COLO829 (cell line): Measurements from ENCODE around the gene S100A3.
"Not testable (repeated sequence)": the region's sequence is repeated elsewhere in the genome, so short reads cannot be mapped to it uniquely, and the experiment has no call there.

Experiments
- DNase-seq: peaks from one replicate; pipeline ENCODE4 v3.0.0; 2012; ENCODE audit warnings: low spot score

S100A3 gene

GRCh38 chr1:153548722-153549688, at the start of gene S100A3:
Gene S100A3, minus strand, starts transcription at chr1:153549258. Its CDS starts 773 bp downstream, at chr1:153548485.
- peak; percentile 91 for DNase-seq

- DNase-seq = peak; percentile 65
Measured at GRCh38 chr1:153598309-153599172, 49.5 kb upstream of the S100A3 start.

DNA sequence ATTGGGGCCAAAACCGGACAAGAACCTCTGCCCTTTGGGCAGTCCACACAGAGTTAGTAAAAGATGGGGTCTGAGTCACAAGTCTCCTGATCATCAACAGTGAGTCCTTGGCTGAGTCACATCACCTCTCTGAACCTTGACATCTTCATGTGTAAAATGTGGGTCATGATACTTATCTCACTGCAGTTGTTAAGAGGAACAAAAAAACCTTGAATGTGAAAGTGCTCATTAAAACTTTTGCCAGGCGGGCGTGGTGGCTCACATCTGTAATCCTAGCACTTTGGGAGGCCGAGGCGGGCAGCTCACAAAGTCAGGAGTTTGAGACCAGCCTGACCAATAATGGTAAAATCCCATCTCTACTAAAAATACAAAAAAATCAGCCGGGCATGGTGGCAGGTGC, 48.1 kb upstream of the S100A3 start:
- DNase-seq = no peak

DNA sequence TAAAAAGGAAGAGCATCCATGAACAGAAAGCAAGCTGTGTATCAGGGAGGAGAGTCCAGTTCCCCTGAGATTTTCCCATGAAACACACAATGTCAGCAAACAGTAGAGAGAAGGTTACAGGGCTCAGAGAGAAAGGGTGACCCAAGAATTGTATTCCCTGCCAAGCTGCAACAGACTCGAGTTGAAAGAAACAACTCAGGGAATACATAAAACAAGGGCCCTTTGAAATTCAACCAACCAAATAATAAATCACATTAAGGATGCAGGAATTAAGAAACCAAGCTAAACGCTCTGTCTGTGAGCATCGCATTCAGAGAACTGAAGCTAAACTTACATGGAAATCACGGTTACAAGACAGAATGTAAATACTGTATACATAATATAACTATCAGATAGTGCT, 43.7 kb upstream of the S100A3 start:
- peak; percentile 81 for DNase-seq

DNA sequence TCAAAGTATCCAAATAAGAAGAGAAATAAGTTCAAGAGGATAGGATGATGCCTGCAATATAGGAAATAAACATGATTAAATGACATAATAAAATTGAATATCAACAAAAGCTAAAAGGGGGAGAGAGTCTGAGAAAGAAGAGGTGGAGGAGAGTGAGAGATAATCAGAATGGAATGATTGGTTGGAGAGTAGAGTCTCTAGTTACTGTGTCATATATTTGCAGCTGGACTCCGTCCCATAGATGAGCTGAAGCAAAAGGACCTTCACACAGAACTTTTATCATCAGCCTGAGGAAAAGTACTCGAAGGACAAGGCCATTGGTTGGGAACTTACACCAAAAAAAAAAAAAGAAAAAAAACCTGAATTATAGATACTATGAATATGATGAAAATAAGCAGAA, 39.4 kb upstream of the S100A3 start:
- DNase-seq = no peak

- not testable (repeated sequence) for DNase-seq
Measured at GRCh38 chr1:153588033-153588432, 39.0 kb upstream of the S100A3 start.

DNA sequence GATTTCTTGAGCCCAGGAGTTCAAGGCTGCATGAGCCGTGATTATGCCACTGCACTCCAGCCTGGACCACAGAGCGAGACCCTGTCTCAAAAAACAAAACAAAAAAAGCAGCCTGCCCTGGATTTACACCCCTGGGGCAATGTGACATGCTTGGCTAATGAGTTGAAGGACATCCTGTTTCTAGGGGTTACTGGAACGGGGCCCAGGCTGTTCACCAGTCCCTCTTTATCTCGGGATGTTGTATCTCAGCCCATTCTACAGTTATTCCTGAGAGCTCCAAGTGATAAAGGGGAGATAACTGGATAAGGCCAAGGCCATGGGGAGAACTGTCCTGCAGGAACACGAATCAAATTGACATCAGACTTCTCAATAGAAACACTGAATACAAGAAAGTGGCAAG, 38.3 kb upstream of the S100A3 start:
- DNase-seq = no peak

- DNase-seq = no peak
Measured at GRCh38 chr1:153586347-153586746, 37.3 kb upstream of the S100A3 start.

GRCh38 chr1:153585006-153585405, 35.9 kb upstream of the S100A3 start:
- no peak for DNase-seq

- DNase-seq = no peak
Measured at GRCh38 chr1:153583976-153584375, 34.9 kb upstream of the S100A3 start.

DNA sequence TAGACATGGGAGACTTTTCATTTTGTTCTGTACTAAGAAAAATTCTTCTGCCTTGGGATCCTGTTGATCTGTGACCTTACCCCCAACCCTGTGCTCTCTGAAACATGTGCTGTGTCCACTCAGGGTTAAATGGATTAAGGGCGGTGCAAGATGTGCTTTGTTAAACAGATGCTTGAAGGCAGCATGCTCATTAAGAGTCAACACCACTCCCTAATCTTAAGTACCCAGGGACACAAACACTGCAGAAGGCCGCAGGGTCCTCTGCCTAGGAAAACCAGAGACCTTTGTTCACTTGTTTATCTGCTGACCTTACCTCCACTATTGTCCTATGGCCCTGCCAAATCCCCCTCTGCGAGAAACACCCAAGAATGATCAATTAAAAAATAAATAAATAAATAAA, 34.5 kb upstream of the S100A3 start:
- DNase-seq = not testable (repeated sequence)

DNA sequence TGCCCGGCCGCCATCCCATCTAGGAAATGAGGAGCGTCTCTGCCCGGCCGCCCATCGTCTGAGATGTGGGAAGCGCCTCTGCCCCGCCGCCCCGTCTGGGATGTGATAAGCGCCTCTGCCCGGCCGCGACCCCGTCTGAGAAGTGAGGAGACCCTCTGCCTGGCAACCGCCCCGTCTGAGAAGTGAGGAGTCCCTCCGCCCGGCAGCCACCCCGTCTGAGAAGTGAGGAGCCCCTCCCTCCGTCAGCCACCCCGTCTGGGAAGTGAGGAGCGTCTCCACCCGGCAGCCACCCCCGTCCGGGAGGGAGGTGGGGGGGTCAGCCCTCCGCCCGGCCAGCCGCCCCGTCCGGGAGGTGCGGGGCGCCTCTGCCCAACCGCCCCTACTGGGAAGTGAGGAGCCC, 33.8 kb upstream of the S100A3 start:
- not testable (repeated sequence) for DNase-seq

DNA sequence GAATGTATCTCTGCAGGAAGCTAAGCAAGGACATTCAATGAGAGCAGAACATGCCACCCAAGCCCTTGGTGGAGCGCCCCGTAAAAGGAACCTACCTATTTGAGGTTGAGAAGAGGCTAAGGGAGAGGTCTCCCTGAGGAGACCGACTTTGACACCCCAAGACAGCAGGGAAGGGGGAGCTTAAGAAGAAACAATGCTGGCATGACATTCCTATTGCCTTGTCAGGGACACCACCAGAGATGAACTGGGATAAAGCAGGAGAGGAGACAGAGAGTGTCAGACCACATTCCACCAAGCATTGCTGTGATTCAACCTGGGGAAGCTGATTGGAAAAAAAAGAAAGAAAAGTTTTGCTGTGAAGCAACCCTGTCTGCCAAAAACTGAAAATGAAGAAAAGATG, 29.9 kb upstream of the S100A3 start:
- no peak for DNase-seq

GRCh38 chr1:153578490-153578889, 29.4 kb upstream of the S100A3 start:
- DNase-seq = no peak

GRCh38 chr1:153577624-153578051, 28.6 kb upstream of the S100A3 start:
- no peak for DNase-seq

- no peak for DNase-seq
Measured at GRCh38 chr1:153577138-153577537, 28.1 kb upstream of the S100A3 start.

DNA sequence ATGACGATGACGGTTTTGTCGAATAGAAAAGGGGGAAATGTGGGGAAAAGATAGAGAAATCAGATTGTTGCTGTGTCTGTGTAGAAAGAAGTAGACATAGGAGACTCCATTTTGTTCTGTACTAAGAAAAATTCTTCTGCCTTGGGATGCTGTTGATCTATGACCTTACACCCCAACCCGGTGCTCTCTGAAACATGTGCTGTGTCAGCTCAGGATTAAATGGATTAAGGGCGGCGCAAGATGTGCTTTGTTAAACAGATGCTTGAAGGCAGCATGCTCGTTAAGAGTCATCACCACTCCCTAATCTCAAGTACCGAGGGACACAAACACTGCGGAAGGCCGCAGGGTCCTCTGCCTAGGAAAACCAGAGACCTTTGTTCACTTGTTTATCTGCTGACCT, 26.4 kb upstream of the S100A3 start:
- DNase-seq = not testable (repeated sequence)

GRCh38 chr1:153575081-153575491, 26.0 kb upstream of the S100A3 start:
- DNase-seq = not testable (repeated sequence)

DNA sequence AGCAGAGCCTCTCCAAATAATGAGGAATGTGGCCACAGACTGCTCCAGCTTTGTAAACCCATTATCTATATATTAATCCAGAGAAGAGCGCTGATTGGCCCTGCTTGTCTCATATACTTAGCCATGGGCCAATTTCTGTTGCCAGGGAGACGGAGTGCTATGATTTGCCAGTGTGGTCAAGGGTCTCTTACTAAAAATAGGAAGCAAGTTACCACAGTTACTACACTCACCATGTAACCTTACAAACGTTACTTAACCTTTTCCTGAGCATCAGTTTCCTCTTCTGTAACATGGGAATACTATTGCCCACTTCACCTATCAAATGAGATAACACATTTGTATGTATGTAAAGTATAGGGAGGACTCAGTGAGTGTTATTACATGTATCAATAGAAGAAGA, 24.3 kb upstream of the S100A3 start:
- no peak for DNase-seq

GRCh38 chr1:153572569-153573015, 23.5 kb upstream of the S100A3 start:
- DNase-seq = peak; percentile 88

GRCh38 chr1:153571706-153572105, 22.6 kb upstream of the S100A3 start:
- no peak for DNase-seq

- no peak for DNase-seq
Measured at GRCh38 chr1:153570874-153571273, 21.8 kb upstream of the S100A3 start.

GRCh38 chr1:153569465-153569864, 20.4 kb upstream of the S100A3 start:
- no peak for DNase-seq
